Chondrocyte (in vitro differentiated cells): ENCODE data around the gene STPG1. TPM values are rescaled to one million over a fixed set of nuclear protein-coding genes. Genes with fewer than 3 reads are reported as not detected.

ENCODE experiments used
- DNase-seq: peaks from one replicate; pipeline ENCODE4 v3.0.0; 2021; ENCODE audit warnings: mixed read lengths, low spot score
- H3K27ac Mint-ChIP-seq: one replicate; pipeline ENCODE4 v1.8.0; 2021; ENCODE audit warnings: mild to moderate bottlenecking, moderate library complexity, mixed read lengths; ENCODE audit not compliant: unreplicated experiment
- H3K27me3 Mint-ChIP-seq: 2 replicates; pipeline ENCODE4 v1.8.0; 2021; ENCODE audit warnings: low read depth, mixed read lengths
- H3K36me3 Mint-ChIP-seq: 2 replicates; pipeline ENCODE4 v1.8.0; 2021; ENCODE audit warnings: low read depth, mixed read lengths
- H3K4me1 Mint-ChIP-seq: 2 replicates; pipeline ENCODE4 v1.8.0; 2021; ENCODE audit warnings: low read depth, mild to moderate bottlenecking, mixed read lengths
- H3K4me3 Mint-ChIP-seq: one replicate; pipeline ENCODE4 v1.8.0; 2021; ENCODE audit warnings: mild to moderate bottlenecking, moderate library complexity, mixed read lengths; ENCODE audit not compliant: unreplicated experiment
- H3K9me3 Mint-ChIP-seq: 2 replicates; pipeline ENCODE4 v1.8.0; 2021; ENCODE audit warnings: low read depth, mixed read lengths
- total RNA-seq: library from RNA; stranded (reverse); gene quantifications from 3 replicates; pipeline ENCODE4 v1.2.1, GENCODE V29; 2021
- TF ChIP-seq, protein P1 (sequence below): fragments of 200-600 bp; sonication (generic); IDR thresholded peaks from 2 replicates; pipeline ENCODE4 v1.5.0; 2021; ENCODE audit warnings: antibody characterized with exemption, mild to moderate bottlenecking, moderate library complexity

Gene STPG1
- total RNA-seq, 1 donor from 2014 or later = 6.8 TPM

DNA sequence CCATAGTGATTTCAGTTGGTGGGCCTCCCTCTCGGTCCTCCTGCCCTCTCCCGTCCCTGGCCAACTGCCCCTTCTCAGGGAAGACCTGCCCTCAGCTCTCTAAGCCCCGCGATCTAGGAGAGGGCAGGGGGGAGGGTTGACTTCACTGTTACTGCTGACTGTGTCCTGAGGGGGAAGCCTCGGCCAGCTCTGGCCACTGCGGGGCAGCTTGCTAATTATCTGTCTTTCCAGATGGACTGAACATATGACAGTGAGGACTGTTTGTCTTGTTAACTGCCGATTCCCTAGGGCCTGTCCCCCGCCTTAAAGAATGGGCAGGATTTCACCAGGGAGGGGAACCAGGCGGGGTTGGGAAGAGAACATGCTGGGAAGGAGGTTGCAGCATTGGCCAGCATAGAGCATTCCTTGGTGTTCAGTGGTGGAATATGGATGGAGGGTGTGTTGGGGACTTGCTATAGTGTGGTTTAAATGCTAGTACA is 24.9 kb upstream of the STPG1 start:
- Mint-ChIP-seq H3K4me3 (peak overlapping the region; percentile 21), H3K9me3 (no peaks in the 10 kb centered on the region), H3K27ac (peak overlapping the region; percentile 52), H3K36me3 (peaks cover 8% of the 10 kb centered on the region), H3K4me1 (peaks cover 10% of the 10 kb centered on the region), H3K27me3 (no peaks in the 10 kb centered on the region)
- TF ChIP-seq, protein P1, sequence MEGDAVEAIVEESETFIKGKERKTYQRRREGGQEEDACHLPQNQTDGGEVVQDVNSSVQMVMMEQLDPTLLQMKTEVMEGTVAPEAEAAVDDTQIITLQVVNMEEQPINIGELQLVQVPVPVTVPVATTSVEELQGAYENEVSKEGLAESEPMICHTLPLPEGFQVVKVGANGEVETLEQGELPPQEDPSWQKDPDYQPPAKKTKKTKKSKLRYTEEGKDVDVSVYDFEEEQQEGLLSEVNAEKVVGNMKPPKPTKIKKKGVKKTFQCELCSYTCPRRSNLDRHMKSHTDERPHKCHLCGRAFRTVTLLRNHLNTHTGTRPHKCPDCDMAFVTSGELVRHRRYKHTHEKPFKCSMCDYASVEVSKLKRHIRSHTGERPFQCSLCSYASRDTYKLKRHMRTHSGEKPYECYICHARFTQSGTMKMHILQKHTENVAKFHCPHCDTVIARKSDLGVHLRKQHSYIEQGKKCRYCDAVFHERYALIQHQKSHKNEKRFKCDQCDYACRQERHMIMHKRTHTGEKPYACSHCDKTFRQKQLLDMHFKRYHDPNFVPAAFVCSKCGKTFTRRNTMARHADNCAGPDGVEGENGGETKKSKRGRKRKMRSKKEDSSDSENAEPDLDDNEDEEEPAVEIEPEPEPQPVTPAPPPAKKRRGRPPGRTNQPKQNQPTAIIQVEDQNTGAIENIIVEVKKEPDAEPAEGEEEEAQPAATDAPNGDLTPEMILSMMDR = peak; percentile 27
- DNase-seq = no peak

DNA sequence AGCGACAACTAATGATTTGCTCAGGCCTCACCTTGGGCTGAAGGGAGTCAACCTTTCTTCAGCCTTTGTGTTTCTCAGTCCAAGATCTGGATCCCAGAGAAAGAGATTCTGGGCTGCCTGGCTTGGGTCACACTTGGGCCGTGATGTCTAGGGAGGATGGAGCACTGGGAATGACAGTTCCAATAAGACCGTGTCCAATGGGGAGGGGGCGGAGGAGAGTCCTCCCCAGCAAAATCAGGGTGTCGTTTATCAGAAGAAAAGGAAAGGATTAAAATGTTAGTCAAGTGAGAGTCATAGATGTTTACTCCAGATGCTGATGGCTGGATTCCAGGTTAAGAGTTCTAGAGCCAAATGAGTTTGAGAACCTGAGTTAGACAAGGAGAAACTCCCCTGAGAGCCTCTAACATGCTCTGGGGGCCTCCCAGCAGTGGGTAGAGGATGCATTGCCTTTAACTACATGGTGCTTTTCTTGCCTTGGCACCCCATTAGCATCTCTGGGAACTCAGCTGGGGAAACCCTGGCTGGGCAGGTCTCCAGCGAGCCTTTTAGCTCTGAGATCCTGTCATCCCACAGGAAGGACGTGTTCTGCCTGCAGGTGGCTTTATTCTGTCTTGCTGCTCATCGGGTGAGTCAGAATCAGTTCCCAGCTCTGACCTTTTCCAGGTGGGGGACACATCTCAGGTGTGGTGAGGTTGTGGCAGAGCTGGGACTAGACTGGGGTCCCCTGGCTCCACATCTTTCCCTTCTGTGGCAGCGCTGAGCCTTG is 24.2 kb upstream of the STPG1 start:
- Mint-ChIP-seq H3K4me3 (no peak overlapping the region), H3K9me3 (no peaks in the 10 kb centered on the region), H3K4me1 (peaks cover 10% of the 10 kb centered on the region), H3K36me3 (peaks cover 8% of the 10 kb centered on the region), H3K27me3 (no peaks in the 10 kb centered on the region), H3K27ac (no peak overlapping the region)
- no peak for DNase-seq
- TF ChIP-seq, protein P1 = no peak

DNA sequence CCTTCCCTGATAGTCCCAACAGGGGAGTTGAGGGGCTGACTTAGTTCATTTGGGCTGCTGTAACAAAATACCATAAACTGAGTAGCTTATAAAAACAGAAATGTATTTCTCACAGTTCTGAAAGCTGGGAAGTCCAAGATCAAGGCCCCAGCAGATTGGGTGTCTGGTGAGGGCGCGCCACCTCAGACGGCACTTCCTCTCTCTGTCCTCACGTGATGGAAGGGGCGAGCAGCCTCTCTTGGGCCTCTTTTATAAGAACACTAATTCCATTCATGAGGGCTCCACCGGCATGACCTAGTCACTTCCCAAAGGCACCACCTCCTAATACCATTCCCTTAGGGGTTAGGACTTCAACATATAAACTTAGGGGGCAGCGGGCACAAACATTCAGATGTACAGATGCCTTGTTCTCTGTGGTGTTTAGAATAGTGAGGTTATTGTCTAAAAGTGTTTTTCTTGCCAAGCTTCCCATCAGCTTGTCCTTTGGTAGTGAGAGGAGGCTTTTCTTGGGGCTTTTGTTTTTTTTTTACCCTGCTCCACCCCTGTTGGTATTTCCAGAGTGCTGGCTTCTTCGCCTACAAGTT is 22.3 kb upstream of the STPG1 start:
- TF ChIP-seq, protein P1 = no peak
- H3K4me3 Mint-ChIP-seq = no peak overlapping the region
- no peak for DNase-seq
- no peaks in the 10 kb centered on the region for H3K9me3 Mint-ChIP-seq
- H3K4me1 Mint-ChIP-seq = peaks cover 10% of the 10 kb centered on the region
- H3K27ac Mint-ChIP-seq = no peak overlapping the region
- no peaks in the 10 kb centered on the region for H3K27me3 Mint-ChIP-seq
- H3K36me3 Mint-ChIP-seq = peaks cover 6% of the 10 kb centered on the region

DNA sequence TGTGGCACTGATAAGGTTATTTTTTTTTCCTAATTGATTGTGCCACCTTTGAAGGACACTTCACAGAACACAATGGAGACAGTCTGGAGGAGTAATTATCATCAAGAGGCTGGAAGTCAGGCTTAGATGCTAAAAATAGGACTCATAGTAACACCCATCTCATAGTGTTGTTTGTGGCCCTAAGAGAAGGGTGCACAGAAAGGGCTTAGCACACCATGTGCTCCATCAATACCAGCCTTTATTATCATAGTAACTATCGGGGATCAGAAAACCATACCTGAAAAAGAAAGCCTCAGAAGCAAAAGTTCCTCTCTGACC is 13.9 kb upstream of the STPG1 start:
- Mint-ChIP-seq H3K27ac (no peak overlapping the region), H3K27me3 (no peaks in the 10 kb centered on the region), H3K4me3 (no peak overlapping the region), H3K36me3 (peaks cover 7% of the 10 kb centered on the region), H3K4me1 (no peaks in the 10 kb centered on the region), H3K9me3 (no peaks in the 10 kb centered on the region)
- DNase-seq = no peak
- TF ChIP-seq, protein P1 = no peak

DNA sequence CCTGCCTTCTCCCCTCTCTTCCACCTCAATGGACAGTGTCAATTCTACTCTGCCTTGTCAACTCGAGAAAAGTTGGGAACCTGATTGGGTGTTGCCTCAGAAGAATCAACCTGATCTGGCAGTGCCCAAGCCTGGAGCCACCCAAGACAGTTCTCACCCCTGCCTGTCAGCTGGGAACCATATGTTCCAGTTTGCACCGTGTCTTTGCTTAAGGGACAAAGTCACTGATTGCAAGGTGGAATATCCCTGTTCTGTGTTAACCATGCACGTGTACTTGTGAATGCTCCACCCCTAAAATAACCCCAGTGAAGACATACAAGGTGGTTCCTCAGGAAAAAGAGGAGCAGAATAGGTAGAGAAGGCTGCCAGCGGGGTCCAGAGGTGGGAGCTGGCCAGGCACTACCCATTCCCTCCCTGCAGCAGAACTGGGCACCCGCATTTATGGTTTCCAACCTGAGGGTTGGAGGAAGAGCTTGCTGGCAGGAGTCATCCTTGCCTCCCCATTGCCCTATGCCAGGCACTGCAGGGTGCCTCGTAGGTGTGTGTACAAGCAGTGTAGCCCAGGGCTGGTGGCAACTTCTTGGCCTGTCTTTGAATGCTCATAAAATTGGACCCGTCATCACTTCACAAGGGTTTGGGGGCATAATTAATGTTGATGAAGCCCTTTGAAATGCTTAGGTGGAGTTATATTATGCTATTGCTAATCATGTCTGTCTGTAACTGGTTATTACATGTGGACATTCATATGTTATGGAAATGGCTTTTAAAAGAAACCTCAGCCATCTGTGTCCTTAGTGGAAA is 13.4 kb upstream of the STPG1 start:
- no peaks in the 10 kb centered on the region for H3K27me3 Mint-ChIP-seq
- DNase-seq = no peak
- no peaks in the 10 kb centered on the region for H3K4me1 Mint-ChIP-seq
- H3K4me3 Mint-ChIP-seq = no peak overlapping the region
- peak overlapping the region; percentile 63 for H3K27ac Mint-ChIP-seq
- no peaks in the 10 kb centered on the region for H3K9me3 Mint-ChIP-seq
- TF ChIP-seq, protein P1 = no peak
- peaks cover 10% of the 10 kb centered on the region for H3K36me3 Mint-ChIP-seq
